GM06990 (cell line): ENCODE measurements around the gene PRRC2A.

Experiments used
- DNase-seq: peaks from one replicate; pipeline ENCODE4 v3.0.0-alpha.2; 2011; ENCODE audit not compliant: insufficient read length; ENCODE audit errors: extremely low read depth
- H3K27me3 ChIP-seq: replicated peaks from 2 replicates; pipeline ENCODE4 v1.6.0; 2011; ENCODE audit warnings: low read length; ENCODE audit not compliant: control insufficient read depth, insufficient read depth
- H3K36me3 ChIP-seq: 2 replicates; pipeline ENCODE4 v1.5.1; 2011; ENCODE audit warnings: low read length; ENCODE audit not compliant: control insufficient read depth, insufficient read depth
- H3K4me3 ChIP-seq: replicated peaks from 2 replicates; pipeline ENCODE4 v1.5.1; 2011; ENCODE audit warnings: low read depth, mild to moderate bottlenecking, control low read depth, low read length
- TF ChIP-seq, protein P1 (sequence below): IDR thresholded peaks from 2 replicates; pipeline ENCODE4 v1.5.1; 2011; ENCODE audit warnings: low read length, control low read depth, mild to moderate bottlenecking, inconsistent platforms; ENCODE audit not compliant: insufficient read depth, poor library complexity, severe bottlenecking

Gene PRRC2A

DNA sequence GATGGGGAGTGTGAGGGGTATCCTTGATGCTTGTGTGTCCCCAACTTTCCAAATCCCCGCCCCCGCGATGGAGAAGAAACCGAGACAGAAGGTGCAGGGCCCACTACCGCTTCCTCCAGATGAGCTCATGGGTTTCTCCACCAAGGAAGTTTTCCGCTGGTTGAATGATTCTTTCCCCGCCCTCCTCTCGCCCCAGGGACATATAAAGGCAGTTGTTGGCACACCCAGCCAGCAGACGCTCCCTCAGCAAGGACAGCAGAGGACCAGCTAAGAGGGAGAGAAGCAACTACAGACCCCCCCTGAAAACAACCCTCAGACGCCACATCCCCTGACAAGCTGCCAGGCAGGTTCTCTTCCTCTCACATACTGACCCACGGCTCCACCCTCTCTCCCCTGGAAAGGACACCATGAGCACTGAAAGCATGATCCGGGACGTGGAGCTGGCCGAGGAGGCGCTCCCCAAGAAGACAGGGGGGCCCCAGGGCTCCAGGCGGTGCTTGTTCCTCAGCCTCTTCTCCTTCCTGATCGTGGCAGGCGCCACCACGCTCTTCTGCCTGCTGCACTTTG is 45.1 kb upstream of the PRRC2A start, which contains the start of gene TNF:
Gene TNF (plus strand): TSS at position 231 of the 567 bp plus-strand sequence. CDS start 177 bp downstream, at position 408.
- Histone ChIP-seq H3K27me3 (no peaks in the 10 kb centered on the region), H3K4me3 (peak within 1 kb of the TSS; percentile 90), H3K36me3 (peaks cover 11% of the 10 kb centered on the region)
- DNase-seq: peak; percentile 87
- TF ChIP-seq, protein P1, sequence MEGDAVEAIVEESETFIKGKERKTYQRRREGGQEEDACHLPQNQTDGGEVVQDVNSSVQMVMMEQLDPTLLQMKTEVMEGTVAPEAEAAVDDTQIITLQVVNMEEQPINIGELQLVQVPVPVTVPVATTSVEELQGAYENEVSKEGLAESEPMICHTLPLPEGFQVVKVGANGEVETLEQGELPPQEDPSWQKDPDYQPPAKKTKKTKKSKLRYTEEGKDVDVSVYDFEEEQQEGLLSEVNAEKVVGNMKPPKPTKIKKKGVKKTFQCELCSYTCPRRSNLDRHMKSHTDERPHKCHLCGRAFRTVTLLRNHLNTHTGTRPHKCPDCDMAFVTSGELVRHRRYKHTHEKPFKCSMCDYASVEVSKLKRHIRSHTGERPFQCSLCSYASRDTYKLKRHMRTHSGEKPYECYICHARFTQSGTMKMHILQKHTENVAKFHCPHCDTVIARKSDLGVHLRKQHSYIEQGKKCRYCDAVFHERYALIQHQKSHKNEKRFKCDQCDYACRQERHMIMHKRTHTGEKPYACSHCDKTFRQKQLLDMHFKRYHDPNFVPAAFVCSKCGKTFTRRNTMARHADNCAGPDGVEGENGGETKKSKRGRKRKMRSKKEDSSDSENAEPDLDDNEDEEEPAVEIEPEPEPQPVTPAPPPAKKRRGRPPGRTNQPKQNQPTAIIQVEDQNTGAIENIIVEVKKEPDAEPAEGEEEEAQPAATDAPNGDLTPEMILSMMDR: no peak

DNA sequence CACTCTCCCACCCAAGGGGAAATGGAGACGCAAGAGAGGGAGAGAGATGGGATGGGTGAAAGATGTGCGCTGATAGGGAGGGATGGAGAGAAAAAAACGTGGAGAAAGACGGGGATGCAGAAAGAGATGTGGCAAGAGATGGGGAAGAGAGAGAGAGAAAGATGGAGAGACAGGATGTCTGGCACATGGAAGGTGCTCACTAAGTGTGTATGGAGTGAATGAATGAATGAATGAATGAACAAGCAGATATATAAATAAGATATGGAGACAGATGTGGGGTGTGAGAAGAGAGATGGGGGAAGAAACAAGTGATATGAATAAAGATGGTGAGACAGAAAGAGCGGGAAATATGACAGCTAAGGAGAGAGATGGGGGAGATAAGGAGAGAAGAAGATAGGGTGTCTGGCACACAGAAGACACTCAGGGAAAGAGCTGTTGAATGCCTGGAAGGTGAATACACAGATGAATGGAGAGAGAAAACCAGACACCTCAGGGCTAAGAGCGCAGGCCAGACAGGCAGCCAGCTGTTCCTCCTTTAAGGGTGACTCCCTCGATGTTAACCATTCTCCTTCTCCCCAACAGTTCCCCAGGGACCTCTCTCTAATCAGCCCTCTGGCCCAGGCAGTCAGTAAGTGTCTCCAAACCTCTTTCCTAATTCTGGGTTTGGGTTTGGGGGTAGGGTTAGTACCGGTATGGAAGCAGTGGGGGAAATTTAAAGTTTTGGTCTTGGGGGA is 44.4 kb upstream of the PRRC2A start:
- H3K27me3 ChIP-seq: no peaks in the 10 kb centered on the region
- TF ChIP-seq, protein P1: no peak
- peaks cover 11% of the 10 kb centered on the region for H3K36me3 ChIP-seq
- no peak for DNase-seq
- peak overlapping the region; percentile 90 for H3K4me3 ChIP-seq

DNA sequence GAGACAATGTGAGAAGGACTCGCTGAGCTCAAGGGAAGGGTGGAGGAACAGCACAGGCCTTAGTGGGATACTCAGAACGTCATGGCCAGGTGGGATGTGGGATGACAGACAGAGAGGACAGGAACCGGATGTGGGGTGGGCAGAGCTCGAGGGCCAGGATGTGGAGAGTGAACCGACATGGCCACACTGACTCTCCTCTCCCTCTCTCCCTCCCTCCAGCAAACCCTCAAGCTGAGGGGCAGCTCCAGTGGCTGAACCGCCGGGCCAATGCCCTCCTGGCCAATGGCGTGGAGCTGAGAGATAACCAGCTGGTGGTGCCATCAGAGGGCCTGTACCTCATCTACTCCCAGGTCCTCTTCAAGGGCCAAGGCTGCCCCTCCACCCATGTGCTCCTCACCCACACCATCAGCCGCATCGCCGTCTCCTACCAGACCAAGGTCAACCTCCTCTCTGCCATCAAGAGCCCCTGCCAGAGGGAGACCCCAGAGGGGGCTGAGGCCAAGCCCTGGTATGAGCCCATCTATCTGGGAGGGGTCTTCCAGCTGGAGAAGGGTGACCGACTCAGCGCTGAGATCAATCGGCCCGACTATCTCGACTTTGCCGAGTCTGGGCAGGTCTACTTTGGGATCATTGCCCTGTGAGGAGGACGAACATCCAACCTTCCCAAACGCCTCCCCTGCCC is 43.5 kb upstream of the PRRC2A start:
- TF ChIP-seq, protein P1: no peak
- Histone ChIP-seq H3K36me3 (peaks cover 11% of the 10 kb centered on the region), H3K27me3 (no peaks in the 10 kb centered on the region), H3K4me3 (peak overlapping the region; percentile 90)
- no peak for DNase-seq

GRCh38 chr6:31577579-31577966 is 42.9 kb upstream of the PRRC2A start:
- DNase-seq: no peak
- TF ChIP-seq, protein P1: no peak
- H3K27me3 ChIP-seq: no peaks in the 10 kb centered on the region
- H3K36me3 ChIP-seq: peaks cover 11% of the 10 kb centered on the region
- peak overlapping the region; percentile 90 for H3K4me3 ChIP-seq

DNA sequence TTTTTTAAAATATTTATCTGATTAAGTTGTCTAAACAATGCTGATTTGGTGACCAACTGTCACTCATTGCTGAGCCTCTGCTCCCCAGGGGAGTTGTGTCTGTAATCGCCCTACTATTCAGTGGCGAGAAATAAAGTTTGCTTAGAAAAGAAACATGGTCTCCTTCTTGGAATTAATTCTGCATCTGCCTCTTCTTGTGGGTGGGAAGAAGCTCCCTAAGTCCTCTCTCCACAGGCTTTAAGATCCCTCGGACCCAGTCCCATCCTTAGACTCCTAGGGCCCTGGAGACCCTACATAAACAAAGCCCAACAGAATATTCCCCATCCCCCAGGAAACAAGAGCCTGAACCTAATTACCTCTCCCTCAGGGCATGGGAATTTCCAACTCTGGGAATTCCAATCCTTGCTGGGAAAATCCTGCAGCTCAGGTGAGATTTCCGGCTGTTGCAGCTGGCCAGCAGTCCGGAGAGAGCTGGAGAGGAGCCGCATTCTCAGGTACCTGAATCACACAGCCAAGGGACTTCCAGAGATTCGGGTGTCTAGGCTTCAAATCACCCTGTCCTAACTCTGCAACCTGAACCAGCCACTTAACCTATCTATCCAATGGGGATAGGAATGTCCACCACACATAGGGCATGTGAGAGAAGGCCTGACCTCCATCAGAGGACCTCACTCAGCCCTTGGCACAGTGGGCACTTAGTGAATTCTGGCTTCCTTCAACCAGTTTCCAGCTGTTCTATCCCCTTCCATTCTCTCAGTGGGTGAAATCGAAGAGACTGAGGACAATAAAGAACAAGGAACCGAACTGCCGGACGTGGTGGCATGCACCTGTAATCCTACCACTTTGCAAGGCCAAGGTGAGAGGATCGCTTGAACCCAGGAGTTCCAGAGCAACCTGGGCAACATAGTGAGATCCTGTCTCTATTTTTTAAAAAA is 42.1 kb upstream of the PRRC2A start:
- Histone ChIP-seq H3K36me3 (peaks cover 11% of the 10 kb centered on the region), H3K4me3 (peak overlapping the region; percentile 90), H3K27me3 (no peaks in the 10 kb centered on the region)
- TF ChIP-seq, protein P1: no peak
- no peak for DNase-seq
